ENCODE measurements around the gene NRIP1.

NRIP1 gene

GRCh38 chr21:15015622-15016471 lies 49.0 kb downstream of the NRIP1 start:
- H3K4me3 ChIP-seq (ENCODE audit: low read depth, low read length), result no peak overlapping the region
- peak; percentile 56 for DNase-seq (ENCODE audit: low read depth)

GRCh38 chr21:15014221-15014620 lies 50.6 kb downstream of the NRIP1 start:
- DNase-seq (ENCODE audit: low read depth), result no peak
- H3K4me3 ChIP-seq (ENCODE audit: low read depth, low read length), result no peak overlapping the region

DNA sequence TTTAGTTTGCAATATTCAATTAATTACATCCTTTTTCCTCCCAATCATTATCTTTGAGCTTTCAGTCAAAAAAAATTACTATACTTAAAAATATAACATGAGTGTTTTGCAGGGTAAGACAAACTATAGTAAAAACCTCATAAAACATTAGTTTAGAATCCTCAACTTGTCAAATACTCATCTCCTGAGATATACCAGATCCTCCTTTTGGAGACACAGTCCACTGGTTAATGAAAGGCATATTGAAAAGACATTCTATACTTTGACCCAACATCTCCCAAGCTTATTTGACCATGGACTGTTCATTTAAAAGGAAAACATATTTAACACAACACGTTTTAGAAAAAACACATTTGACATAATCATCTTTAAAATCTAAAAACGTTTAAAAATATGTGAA lies 52.8 kb downstream of the NRIP1 start:
- H3K4me3 ChIP-seq (ENCODE audit: low read depth, low read length), result no peak overlapping the region
- DNase-seq (ENCODE audit: low read depth), result no peak

GRCh38 chr21:15010645-15011044 lies 54.2 kb downstream of the NRIP1 start:
- H3K4me3 ChIP-seq (ENCODE audit: low read depth, low read length), result no peak overlapping the region
- no peak for DNase-seq (ENCODE audit: low read depth)

DNA sequence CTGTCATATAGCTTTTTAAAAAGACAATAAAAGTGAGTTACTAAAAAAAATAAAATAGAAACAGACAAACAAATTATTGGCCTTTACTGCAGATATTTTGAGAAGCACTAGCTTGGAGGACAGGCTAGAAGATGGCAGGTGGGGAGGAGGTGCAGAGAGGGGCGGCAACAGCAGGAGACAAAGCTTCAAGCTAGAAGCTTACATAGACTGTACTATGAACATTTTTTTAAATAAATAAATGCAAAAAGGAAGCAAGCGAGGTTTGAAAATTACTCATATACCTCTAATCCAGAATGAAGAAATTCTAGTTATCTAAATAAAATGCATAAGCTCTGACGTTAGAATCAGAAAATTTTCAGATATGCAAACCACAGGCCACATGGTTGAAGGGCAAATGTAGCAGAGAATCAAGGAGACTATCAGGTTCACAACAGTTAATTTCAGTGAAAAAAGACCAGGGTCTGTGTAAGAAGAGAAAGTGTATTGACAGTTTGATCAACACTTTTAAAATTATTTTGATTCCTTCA lies 54.9 kb downstream of the NRIP1 start:
- H3K4me3 ChIP-seq (ENCODE audit: low read depth, low read length), result no peak overlapping the region

GRCh38 chr21:15007716-15008296 lies 57.0 kb downstream of the NRIP1 start:
- no peak for DNase-seq (ENCODE audit: low read depth)
- no peak overlapping the region for H3K4me3 ChIP-seq (ENCODE audit: low read depth, low read length)

More for the DNA sequence above, 54.9 kb downstream of the NRIP1 start:
- no peak for DNase-seq (ENCODE audit: low read depth)

GRCh38 chr21:15006594-15007230 lies 58.1 kb downstream of the NRIP1 start:
- H3K4me3 ChIP-seq (ENCODE audit: low read depth, low read length), result no peak overlapping the region
- no peak for DNase-seq (ENCODE audit: low read depth)

GRCh38 chr21:15005391-15005790 lies 59.4 kb downstream of the NRIP1 start:
- DNase-seq (ENCODE audit: low read depth), result no peak
- peak overlapping the region; percentile 2 for H3K4me3 ChIP-seq (ENCODE audit: low read depth, low read length)

DNA sequence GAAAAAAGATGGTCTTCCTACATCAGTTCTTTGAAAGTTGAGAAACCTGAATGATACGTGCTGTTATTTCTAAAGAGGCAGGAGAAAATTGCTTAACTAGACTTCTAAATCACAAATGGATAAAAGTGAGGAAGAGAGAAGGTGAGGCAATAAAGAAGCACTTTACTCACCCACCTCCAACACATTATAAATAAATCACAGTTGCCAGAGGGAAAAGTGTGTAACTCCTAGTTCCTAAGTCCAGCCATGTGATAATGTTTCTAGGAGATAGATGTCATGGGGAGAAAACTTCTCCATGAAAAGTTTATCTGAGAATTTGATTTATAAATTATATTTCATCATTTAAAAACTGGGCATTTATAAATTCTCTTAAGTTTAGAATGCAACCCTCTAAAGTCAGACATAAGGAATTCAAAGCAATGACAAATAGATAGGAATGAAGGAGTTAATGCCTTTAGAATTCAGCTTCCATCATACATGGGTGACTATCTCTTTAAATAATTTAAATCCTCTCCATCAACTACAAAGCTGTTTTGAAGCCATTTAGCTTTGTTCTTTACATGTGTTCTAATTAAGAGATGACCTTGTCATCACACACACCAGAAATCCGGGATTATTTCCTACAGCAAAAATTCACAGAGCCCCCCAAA lies 60.0 kb downstream of the NRIP1 start:
- no peak for DNase-seq (ENCODE audit: low read depth)
- H3K4me3 ChIP-seq (ENCODE audit: low read depth, low read length), result no peak overlapping the region

DNA sequence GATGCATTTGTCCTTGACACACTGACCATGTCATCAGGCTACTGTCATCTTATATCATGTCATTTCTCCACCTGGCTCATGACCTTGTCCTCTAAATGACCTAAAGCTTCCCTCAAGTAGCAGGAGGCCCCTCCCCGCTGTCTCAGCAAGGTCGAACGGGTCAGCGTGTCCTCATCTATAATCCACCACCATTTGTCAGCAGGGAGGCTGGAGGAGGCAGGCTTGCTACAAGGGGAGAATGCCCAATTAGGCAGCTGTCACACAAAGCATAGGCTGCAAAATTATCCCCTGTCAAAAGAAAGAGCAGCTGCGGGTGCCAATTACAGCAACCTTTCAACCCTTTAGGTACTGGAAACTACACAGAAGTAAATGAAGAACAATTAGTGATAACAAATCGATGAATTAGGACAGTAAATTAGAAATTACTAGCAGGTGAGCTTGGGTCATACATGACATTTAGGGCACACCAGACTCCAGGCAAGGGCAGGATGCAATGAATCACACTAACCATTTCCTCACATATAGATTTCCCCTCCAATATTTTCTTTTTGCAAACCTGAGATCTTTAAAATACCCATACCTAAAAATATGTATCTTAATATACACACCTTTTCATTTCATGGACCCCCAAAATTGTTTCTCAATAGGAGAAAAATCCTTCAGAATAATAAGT lies 61.2 kb downstream of the NRIP1 start:
- no peak for DNase-seq (ENCODE audit: low read depth)
- no peak overlapping the region for H3K4me3 ChIP-seq (ENCODE audit: low read depth, low read length)

DNA sequence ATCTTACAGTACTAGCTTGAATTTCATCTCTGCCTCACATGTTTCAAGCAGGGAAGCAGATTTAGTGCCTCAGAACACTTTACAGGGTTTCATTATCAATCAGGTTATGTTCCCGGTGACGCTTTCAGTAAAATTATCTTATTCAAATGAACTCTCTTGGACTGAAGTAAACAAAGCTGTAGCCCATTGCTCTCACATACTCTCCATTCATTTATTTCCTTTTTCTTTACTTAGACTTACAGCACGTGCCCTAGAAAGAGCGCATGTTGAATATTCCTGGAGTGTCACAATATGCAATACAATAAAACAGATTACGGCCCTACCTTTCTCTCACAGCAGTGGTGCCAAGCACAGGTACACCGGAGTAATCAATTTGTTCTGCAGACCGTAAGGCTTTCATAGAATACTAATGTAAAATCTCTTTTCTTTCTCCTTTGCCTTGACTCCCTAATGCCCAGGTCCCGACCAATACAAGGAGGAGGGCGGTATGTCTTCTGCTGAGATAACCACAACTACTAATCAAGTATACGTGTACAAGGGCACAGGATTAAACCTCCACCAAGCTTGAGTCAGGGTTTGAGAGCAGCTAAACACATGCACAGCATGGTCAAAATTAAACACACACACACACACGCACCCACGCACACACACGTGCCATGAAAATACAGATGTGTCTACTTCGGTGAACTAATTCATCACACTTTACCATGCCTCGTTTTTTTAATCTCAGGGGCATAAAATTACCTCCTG lies 62.8 kb downstream of the NRIP1 start:
- no peak for DNase-seq (ENCODE audit: low read depth)

DNA sequence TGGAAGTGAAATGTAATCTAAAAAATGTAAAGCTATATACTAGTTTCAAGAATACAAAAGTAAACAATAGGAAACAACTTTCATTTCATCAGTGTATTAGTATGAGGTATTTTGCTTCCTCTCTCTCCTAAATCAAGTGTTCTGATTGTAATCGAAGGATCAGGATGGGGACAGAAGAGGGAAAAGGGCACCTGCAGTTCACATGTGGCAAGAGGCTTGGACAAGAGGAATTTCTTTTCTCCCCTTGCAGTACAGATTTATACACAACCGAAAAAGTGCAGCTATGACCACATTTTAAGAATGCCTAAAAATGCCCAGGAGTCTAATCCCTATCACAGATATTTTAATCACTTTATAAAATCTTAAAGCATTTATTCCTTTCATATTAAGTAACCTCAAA lies 63.7 kb downstream of the NRIP1 start:
- DNase-seq (ENCODE audit: low read depth), result no peak
- H3K4me3 ChIP-seq (ENCODE audit: low read depth, low read length), result no peak overlapping the region

More for the DNA sequence above, 62.8 kb downstream of the NRIP1 start:
- H3K4me3 ChIP-seq (ENCODE audit: low read depth, low read length), result no peak overlapping the region

DNA sequence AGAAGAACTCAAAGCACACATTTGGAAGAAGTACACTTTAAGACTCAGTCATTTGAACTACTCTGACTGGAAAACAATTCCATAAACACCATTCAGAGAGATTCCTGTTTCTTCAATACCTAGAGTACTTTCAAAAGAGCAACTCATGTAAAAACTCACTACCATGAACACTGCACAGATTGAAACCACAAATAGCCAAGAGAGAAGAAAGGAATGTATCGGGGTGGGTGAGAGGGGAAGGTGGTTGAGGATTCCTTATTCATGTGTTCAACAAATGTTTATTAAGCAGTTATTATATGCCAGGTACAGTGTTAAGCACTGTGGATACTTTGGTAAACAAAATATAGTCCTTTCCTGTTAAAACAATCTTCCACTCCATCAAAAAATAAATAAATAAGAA lies 64.7 kb downstream of the NRIP1 start:
- H3K4me3 ChIP-seq (ENCODE audit: low read depth, low read length), result no peak overlapping the region
- no peak for DNase-seq (ENCODE audit: low read depth)

- H3K4me3 ChIP-seq (ENCODE audit: low read depth, low read length), result no peak overlapping the region
- DNase-seq (ENCODE audit: low read depth), result no peak
These were observed 66.0 kb downstream of the NRIP1 start for GRCh38 chr21:14998784-14999183.

DNA sequence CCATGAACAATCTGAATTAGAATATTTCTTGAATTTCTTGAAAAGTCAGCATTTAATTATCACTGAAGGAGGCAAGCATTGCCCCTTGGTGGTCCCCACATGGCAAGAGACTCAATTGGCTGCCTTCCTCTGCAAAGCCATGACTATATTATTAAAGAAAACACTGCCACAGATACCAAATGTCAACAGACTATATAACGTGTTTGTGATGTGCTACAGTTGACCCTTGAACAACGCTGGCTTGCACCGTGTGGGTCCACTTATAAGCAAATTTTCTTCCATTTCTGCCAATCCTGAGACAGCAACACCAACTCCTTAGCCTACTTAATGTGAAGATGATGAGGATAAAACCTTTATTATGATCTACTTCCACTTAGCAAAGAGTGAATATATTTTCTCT lies 66.5 kb downstream of the NRIP1 start:
- no peak for DNase-seq (ENCODE audit: low read depth)
- no peak overlapping the region for H3K4me3 ChIP-seq (ENCODE audit: low read depth, low read length)

GRCh38 chr21:14995695-14996490 lies 68.9 kb downstream of the NRIP1 start:
- DNase-seq (ENCODE audit: low read depth), result no peak

GRCh38 chr21:14995226-14995625 lies 69.6 kb downstream of the NRIP1 start:
- no peak for DNase-seq (ENCODE audit: low read depth)
- H3K4me3 ChIP-seq (ENCODE audit: low read depth, low read length), result no peak overlapping the region

More at GRCh38 chr21:14995695-14996490, 68.9 kb downstream of the NRIP1 start:
- H3K4me3 ChIP-seq (ENCODE audit: low read depth, low read length), result no peak overlapping the region

DNA sequence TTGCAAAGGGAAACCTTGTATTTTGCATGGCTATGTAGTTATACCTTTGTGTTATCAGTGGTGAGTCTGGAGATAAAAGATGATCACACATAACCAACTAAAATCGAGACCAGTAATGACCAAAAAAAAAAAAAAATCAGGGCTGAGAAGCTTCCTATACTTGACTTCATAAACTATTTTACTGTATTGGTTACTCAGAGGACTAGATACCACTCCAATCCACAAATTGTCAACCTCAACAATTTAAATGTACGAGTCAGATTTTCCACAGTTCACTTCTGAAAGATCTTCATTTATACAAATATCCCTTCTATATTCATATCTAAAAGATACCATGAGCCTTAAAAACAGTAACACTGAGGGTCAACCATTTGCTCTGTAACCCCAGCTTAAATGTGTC lies 71.7 kb downstream of the NRIP1 start:
- DNase-seq (ENCODE audit: low read depth), result no peak
- no peak overlapping the region for H3K4me3 ChIP-seq (ENCODE audit: low read depth, low read length)
